Ovary (tissue), 3 donors: Measurements from ENCODE around the gene STX16.

Source experiments
- CTCF ChIP-seq, 3 donors: fragments of 450-650 bp in 2 of 3; fragments of 200-600 bp in 1 of 3; IDR thresholded peaks; one replicate each; pipeline versions ENCODE4 v1.5.1 to v1.8.0; 2016 to 2022; ENCODE audit warnings: antibody characterized with exemption in 3 of 3, mild to moderate bottlenecking in 1 of 3
- EP300 ChIP-seq: sonication (generic); formaldehyde crosslinking; IDR thresholded peaks from one replicate; pipeline ENCODE4 v1.6.1; 2017; ENCODE audit warnings: antibody characterized with exemption
- POLR2A ChIP-seq: fragments of 450-650 bp; IDR thresholded peaks from one replicate; pipeline ENCODE4 v1.6.1; 2017; ENCODE audit warnings: antibody characterized with exemption, mild to moderate bottlenecking, moderate library complexity
- donor health status: DM: no; HTN: no; CAD: no.

GRCh38 chr20:58604128-58604881 is 46.8 kb upstream of the STX16 start:
- TF ChIP-seq POLR2A (no peak), CTCF (IDR thresholded peaks at IDR 0.05) (no peak), EP300 (no peak)
